ENCODE measurements around the gene CR1. TPM values are rescaled to one million over a fixed set of nuclear protein-coding genes. Genes with fewer than 3 reads are reported as not detected.

Gene CR1
- total and polyA plus RNA-seq, 2 experiments from 2014 or later, result 0.20 TPM; not detected in 1

- no peaks in the 10 kb centered on the region for H3K9me2 ChIP-seq (replicated peaks; ENCODE audit: insufficient read depth)
- DNase-seq (ENCODE audit: low spot score), result no peak
- H3K4me1 ChIP-seq (ENCODE audit: insufficient read depth), result no peaks in the 10 kb centered on the region
- no peaks in the 10 kb centered on the region for H3K27me3 ChIP-seq
- no peaks in the 10 kb centered on the region for H3K9me3 ChIP-seq (ENCODE audit: low read depth)
- no peaks in the 10 kb centered on the region for H3K79me2 ChIP-seq
- no peaks in the 10 kb centered on the region for H4K20me1 ChIP-seq (ENCODE audit: insufficient read depth, poor library complexity, severe bottlenecking)
- no peak for TF ChIP-seq EZH2 (IDR thresholded peaks at IDR 0.05; ENCODE audit: borderline replicate concordance)
- TF ChIP-seq EZH2phosphoT487 (IDR thresholded peaks at IDR 0.05; ENCODE audit: low read depth, severe bottlenecking, unreplicated experiment), result no peak
- TF ChIP-seq CTCF (IDR thresholded peaks at IDR 0.05; ENCODE audit: poor library complexity), result no peak
- no peak overlapping the region for H3K4me2 ChIP-seq
- H3K36me3 ChIP-seq (replicated peaks; ENCODE audit: insufficient read depth, low read depth), result no peaks in the 10 kb centered on the region
- H2AFZ ChIP-seq, result no peak overlapping the region
- no peak overlapping the region for H3K4me3 ChIP-seq
- H3K27ac ChIP-seq, result no peak overlapping the region
Measured at GRCh38 chr1:207691010-207691409, 195.1 kb downstream of the CR1 start.

Other genes with a start within 250 kb of the CR1 start
- 41.1 and 61.5 TPM in 2 replicates for gene CD55, start 174.5 kb upstream of the CR1 start, total RNA-seq
- 57.5 and 72.4 TPM in 2 replicates for gene CD55, start 174.5 kb upstream of the CR1 start, polyA plus RNA-seq
- gene CR2, start 41.8 kb upstream of the CR1 start, total RNA-seq, result 0.17 and 0.36 TPM in 2 replicates
- 0.50 TPM in 1 of 2 replicates, not detected in the other for gene CR2, start 41.8 kb upstream of the CR1 start, polyA plus RNA-seq
- gene CR1L, start 149.0 kb downstream of the CR1 start, total RNA-seq, result not detected in 2 replicates
- not detected in 2 replicates for gene CR1L, start 149.0 kb downstream of the CR1 start, polyA plus RNA-seq

All from hepatocyte (in vitro differentiated cells).